Measurements from ENCODE around the gene NUAK1.

Gene NUAK1

GRCh38 chr12:106113042-106113441 is 25.7 kb downstream of the NUAK1 start:
- no peak for DNase-seq

- DNase-seq, result peak in 15 of 58 donors; percentile 13 to 73 (median 38)
Observed at GRCh38 chr12:106112145-106112821, 26.5 kb downstream of the NUAK1 start.

GRCh38 chr12:106110626-106111300 is 28.0 kb downstream of the NUAK1 start:
- peak in 1 of 58 donors; percentile 29 for DNase-seq

- no peak for DNase-seq
Observed at GRCh38 chr12:106109168-106109910, 29.4 kb downstream of the NUAK1 start.

GRCh38 chr12:106108185-106108835 is 30.4 kb downstream of the NUAK1 start:
- peak in 6 of 58 donors; percentile 16 to 38 (median 30) for DNase-seq

- no peak for DNase-seq
Observed at GRCh38 chr12:106107566-106107965, 31.2 kb downstream of the NUAK1 start.

- peak in 1 of 58 donors; percentile 22 for DNase-seq
Observed at GRCh38 chr12:106106892-106107291, 31.9 kb downstream of the NUAK1 start.

- no peak for DNase-seq
Observed at GRCh38 chr12:106106061-106106566, 32.6 kb downstream of the NUAK1 start.

- peak in 12 of 58 donors; percentile 14 to 74 (median 28) for DNase-seq
Observed at GRCh38 chr12:106101803-106102202, 37.0 kb downstream of the NUAK1 start.

- DNase-seq, result no peak
Observed at GRCh38 chr12:106098691-106099200, 40.0 kb downstream of the NUAK1 start.

GRCh38 chr12:106097011-106097410 is 41.7 kb downstream of the NUAK1 start:
- DNase-seq, result no peak

- no peak for DNase-seq
Observed at GRCh38 chr12:106096376-106096775, 42.4 kb downstream of the NUAK1 start.

GRCh38 chr12:106094304-106094703 is 44.5 kb downstream of the NUAK1 start:
- DNase-seq, result peak in 5 of 58 donors; percentile 28 to 43 (median 37)

- DNase-seq, result no peak
Observed at GRCh38 chr12:106093246-106093645, 45.5 kb downstream of the NUAK1 start.

GRCh38 chr12:106091446-106091820 is 47.3 kb downstream of the NUAK1 start:
- no peak for DNase-seq

- DNase-seq, result peak in 1 of 58 donors; percentile 11
Observed at GRCh38 chr12:106090591-106091445, 47.9 kb downstream of the NUAK1 start.

- no peak for DNase-seq
Observed at GRCh38 chr12:106089935-106090334, 48.8 kb downstream of the NUAK1 start.

GRCh38 chr12:106088811-106089485 is 49.8 kb downstream of the NUAK1 start:
- DNase-seq, result peak in 7 of 58 donors; percentile 19 to 41 (median 31)

- DNase-seq, result no peak
Observed at GRCh38 chr12:106088246-106088808, 50.4 kb downstream of the NUAK1 start.

Measured in anterior cingulate cortex (tissue), 58 donors.